Erythroblast (primary cell): Measurements from ENCODE around the gene AP3M1.

ENCODE experiments used
- GATA1 ChIP-seq: IDR thresholded peaks from 2 replicates; pipeline ENCODE4 v1.6.1; 2011; ENCODE audit warnings: low read depth, mild to moderate bottlenecking, control low read depth, low read length, moderate library complexity
- POLR2A ChIP-seq: IDR thresholded peaks from 2 replicates; pipeline ENCODE4 v1.6.1; 2011; ENCODE audit warnings: mild to moderate bottlenecking, low read length

DNA sequence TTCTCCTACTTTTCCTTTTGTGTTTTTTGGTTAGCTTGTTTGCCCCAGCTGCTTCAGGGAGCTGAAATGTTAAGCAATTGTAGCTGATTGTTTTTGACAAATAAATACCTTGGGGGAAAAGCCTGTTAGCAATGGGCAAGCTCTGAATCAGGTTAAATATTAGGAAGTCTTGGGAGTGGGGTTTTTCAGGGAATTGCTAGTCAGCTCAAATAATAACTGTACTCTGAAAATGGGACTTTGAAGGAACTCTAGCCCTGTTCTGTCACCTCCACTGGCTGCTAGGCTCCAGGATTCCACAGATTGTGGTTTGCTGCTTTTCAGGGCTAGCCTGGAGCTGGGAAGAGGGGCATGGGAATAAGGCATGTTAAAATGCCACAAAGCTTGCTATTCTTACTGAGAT lies 39.9 kb upstream of the AP3M1 start:
- TF ChIP-seq POLR2A (no peak), GATA1 (no peak)
